H1 (cell line): Measurements from ENCODE around the gene FKTN. TPM values are rescaled to one million over a fixed set of nuclear protein-coding genes. Genes with fewer than 3 reads are reported as not detected.

Experiments
- CTCF ChIA-PET: fragments of 300-600 bp; sonication (Branson Sonifier 250); formaldehyde crosslinking; loops from one replicate; lab custom pipeline; 2021; ENCODE audit not compliant: partially characterized antibody; lab: Charles Lee
- POLR2A ChIA-PET: fragments of 300-600 bp; sonication (Branson Sonifier 250); formaldehyde crosslinking; loops from one replicate; lab custom pipeline; 2021; ENCODE audit warnings: inconsistent platforms; ENCODE audit not compliant: partially characterized antibody; lab: Charles Lee
- DNase-seq, 2 experiments: peaks; one replicate each; pipeline versions ENCODE4 v3.0.0 to v3.0.0-alpha.2; 2010 to 2022; ENCODE audit warnings: low spot score in 2 of 2, low read depth in 1 of 2, mixed read lengths in 1 of 2
- FAIRE-seq: peaks from 2 replicates; lab custom pipeline; 2011; peaks lifted over from hg19 to GRCh38; lab: Jason Lieb, UNC
- H2AFZ ChIP-seq: 2 replicates; pipeline ENCODE4 v1.8.1; 2012; ENCODE audit warnings: low read length, inconsistent platforms
- H2AK5ac ChIP-seq: 2 replicates; pipeline ENCODE4 v1.6.1; 2013; ENCODE audit warnings: low read depth, low read length
- H2BK120ac ChIP-seq: replicated peaks from 2 replicates; pipeline ENCODE3; 2013; ENCODE audit warnings: low read depth, low read length, inconsistent platforms
- H2BK12ac ChIP-seq: 2 replicates; pipeline ENCODE4 v1.6.1; 2013; ENCODE audit warnings: low read depth, low read length
- H2BK15ac ChIP-seq: 2 replicates; pipeline ENCODE4 v1.6.1; 2013; ENCODE audit warnings: low read length
- H2BK20ac ChIP-seq: 2 replicates; pipeline ENCODE4 v1.6.1; 2013; ENCODE audit warnings: low read length
- H2BK5ac ChIP-seq: 2 replicates; pipeline ENCODE4 v1.6.1; 2013; ENCODE audit warnings: low read depth, low read length
- H3K14ac ChIP-seq: 2 replicates; pipeline ENCODE4 v1.6.1; 2013; ENCODE audit warnings: inconsistent platforms; ENCODE audit not compliant: insufficient read length
- H3K18ac ChIP-seq: 2 replicates; pipeline ENCODE4 v1.6.1; 2013; ENCODE audit warnings: low read length; ENCODE audit errors: extremely low read depth
- H3K23ac ChIP-seq: 2 replicates; pipeline ENCODE4 v1.6.1; 2013; ENCODE audit warnings: inconsistent platforms; ENCODE audit not compliant: insufficient read length
- H3K23me2 ChIP-seq: 2 replicates; pipeline ENCODE4 v1.6.1; 2013; ENCODE audit warnings: low read depth, low read length
- H3K27ac ChIP-seq: 2 replicates; pipeline ENCODE4 v1.6.1; 2011; ENCODE audit warnings: low read depth, low read length, inconsistent platforms
- H3K27me3 ChIP-seq, 4 experiments: replicated peaks in 1 of 4; 1 replicate in 1 of 4; 2 replicates in 3 of 4; pipeline versions ENCODE4 v1.6.1 to v1.8.1; 2011 to 2013; ENCODE audit warnings: low read length in 3 of 4, mild to moderate bottlenecking in 3 of 4, inconsistent platforms in 2 of 4, mixed read lengths in 2 of 4, moderate library complexity in 1 of 4; ENCODE audit not compliant: control insufficient read depth in 3 of 4, insufficient read depth in 3 of 4; ENCODE audit errors: extremely low read depth in 1 of 4
- H3K36me3 ChIP-seq, 4 experiments: 2 replicates each; pipeline versions ENCODE4 v1.6.1 to v1.8.1; 2011 to 2013; ENCODE audit warnings: mild to moderate bottlenecking in 4 of 4, low read length in 3 of 4, moderate library complexity in 2 of 4, control low read depth in 1 of 4, inconsistent platforms in 1 of 4; ENCODE audit not compliant: insufficient read depth in 4 of 4, control insufficient read depth in 2 of 4
- H3K4ac ChIP-seq: replicated peaks from 2 replicates; pipeline ENCODE3; 2013; ENCODE audit warnings: low read length, low read depth, mixed read lengths, inconsistent platforms; ENCODE audit not compliant: insufficient read length
- H3K4me1 ChIP-seq, 4 experiments: replicated peaks in 1 of 4; 1 replicate in 1 of 4; 2 replicates in 3 of 4; pipeline versions ENCODE4 v1.6.1 to v1.8.1; 2011 to 2013; ENCODE audit warnings: low read length in 3 of 4, inconsistent platforms in 2 of 4, mixed read lengths in 1 of 4; ENCODE audit not compliant: insufficient read depth in 4 of 4, control insufficient read depth in 3 of 4
- H3K4me2 ChIP-seq, 2 experiments: 2 replicates each; pipeline versions ENCODE4 v1.6.1 to v1.8.1; 2011 to 2013; ENCODE audit warnings: low read depth in 2 of 2, low read length in 2 of 2, control low read depth in 1 of 2, inconsistent platforms in 1 of 2, mild to moderate bottlenecking in 1 of 2; ENCODE audit not compliant: insufficient read depth in 1 of 2
- H3K4me3 ChIP-seq, 4 experiments: fragments of 200-600, 300-600 bp in 1 of 4; sonication (generic), shearing (Covaris generic), sonication (Bioruptor Twin) in 1 of 4; 2 replicates each; pipeline versions ENCODE4 v1.5.1 to v1.8.1; 2011 to 2016; ENCODE audit warnings: low read length in 4 of 4, low read depth in 3 of 4, control low read depth in 2 of 4, inconsistent platforms in 2 of 4, mild to moderate bottlenecking in 2 of 4, mixed read lengths in 1 of 4, moderate library complexity in 1 of 4; ENCODE audit not compliant: insufficient read depth in 2 of 4; ENCODE audit errors: extremely low read depth in 1 of 4
- H3K56ac ChIP-seq: replicated peaks from 2 replicates; pipeline ENCODE3; 2013; ENCODE audit warnings: low read depth, mild to moderate bottlenecking, mixed read lengths, low read length, inconsistent platforms; ENCODE audit not compliant: insufficient read length
- H3K79me1 ChIP-seq: 2 replicates; pipeline ENCODE4 v1.6.1; 2013; ENCODE audit warnings: low read depth, low read length, control low read depth
- H3K79me2 ChIP-seq, 2 experiments: 2 replicates each; pipeline versions ENCODE4 v1.6.1 to v1.8.1; 2012 to 2013; ENCODE audit warnings: low read length in 2 of 2, mild to moderate bottlenecking in 2 of 2, inconsistent platforms in 1 of 2; ENCODE audit not compliant: insufficient read depth in 2 of 2, control insufficient read depth in 1 of 2
- H3K9ac ChIP-seq, 4 experiments: replicated peaks in 1 of 4; 1 replicate in 1 of 4; 2 replicates in 3 of 4; pipeline versions ENCODE4 v1.6.1 to v1.8.1; 2011 to 2013; ENCODE audit warnings: low read depth in 3 of 4, low read length in 3 of 4, control low read depth in 2 of 4, mild to moderate bottlenecking in 2 of 4, moderate library complexity in 2 of 4, inconsistent platforms in 1 of 4; ENCODE audit errors: extremely low read depth in 1 of 4
- H3K9me3 ChIP-seq, 2 experiments: 2 replicates each; pipeline versions ENCODE4 v1.6.1 to v1.8.1; 2012 to 2013; ENCODE audit warnings: mild to moderate bottlenecking in 2 of 2, moderate library complexity in 2 of 2, control low read depth in 1 of 2, inconsistent platforms in 1 of 2, low read depth in 1 of 2, low read length in 1 of 2, mixed read lengths in 1 of 2; ENCODE audit not compliant: insufficient read depth in 2 of 2
- H4K20me1 ChIP-seq, 2 experiments: replicated peaks in 1 of 2; 2 replicates each; pipeline versions ENCODE3 to v1.8.1; 2011 to 2013; ENCODE audit warnings: inconsistent platforms in 2 of 2, low read length in 2 of 2, mild to moderate bottlenecking in 1 of 2; ENCODE audit not compliant: insufficient read depth in 2 of 2, control insufficient read depth in 1 of 2
- H4K5ac ChIP-seq: 2 replicates; pipeline ENCODE4 v1.6.1; 2013; ENCODE audit warnings: low read length, low read depth, mixed read lengths, inconsistent platforms; ENCODE audit not compliant: insufficient read length
- H4K8ac ChIP-seq: 2 replicates; pipeline ENCODE4 v1.8.0; 2013; ENCODE audit warnings: mild to moderate bottlenecking, moderate library complexity, low read length, inconsistent platforms; ENCODE audit not compliant: insufficient read depth; ENCODE audit errors: extremely low read depth
- H4K91ac ChIP-seq: replicated peaks from 2 replicates; pipeline ENCODE3; 2013; ENCODE audit warnings: low read length, mixed read lengths, inconsistent platforms; ENCODE audit not compliant: insufficient read length
- WGBS, 2 experiments: shearing (Covaris generic) in 1 of 2; methylation state at CpG; one replicate each; pipeline versions ENCODE4 v1.1.6 to v1.1.7; 2013 to 2015; ENCODE audit warnings: low lambda C conversion rate in 2 of 2, mixed read lengths in 2 of 2, inconsistent platforms in 1 of 2, low coverage in 1 of 2, missing lambda C conversion rate in 1 of 2; ENCODE audit not compliant: insufficient replicate concordance in 2 of 2, insufficient coverage in 1 of 2, insufficient read length in 1 of 2; ENCODE audit errors: extremely low coverage in 1 of 2, missing lambda C conversion rate in 1 of 2; 5-methylcytosine and 5-hydroxymethylcytosine counted together
- polyA plus RNA-seq, 7 experiments: library from polyadenylated mRNA; depleted of rRNA in 3 of 7; stranded (reverse) in 5 of 7; unstranded in 2 of 7; fragments of >200 nt in 5 of 7; fragments of 200-250 nt in 2 of 7; gene quantifications; 1 replicate in 5 of 7; 2 replicates in 1 of 7; 4 replicates in 1 of 7; pipeline versions ENCODE4 v1.2.1 to v1.2.3, GENCODE V29; 2011 to 2013; ENCODE audit warnings: missing spikeins in 2 of 7, mixed read lengths in 2 of 7
- total RNA-seq: library from RNA; stranded (reverse); fragmentation: NEBNext Ultra II Directional; extraction: Animal tissue kit (Norgen Biotek cat#: 25700); gene quantifications from 2 replicates; pipeline ENCODE4 v1.2.1, GENCODE V29; 2021
- TF ChIP-seq, protein P1 (sequence below): fragments of 300-600 bp; sonication (generic); IDR thresholded peaks from 2 replicates; pipeline ENCODE4 v1.7.1; 2012; ENCODE audit warnings: low read length, moderate library complexity, mild to moderate bottlenecking, inconsistent platforms; ENCODE audit not compliant: insufficient replicate concordance

The FKTN gene
- total and polyA plus RNA-seq, 2 of the 8 experiments (the other 6 are each of a cell fraction or from before 2014, with no cell fraction given) = 2.7 to 13.4 TPM

DNA sequence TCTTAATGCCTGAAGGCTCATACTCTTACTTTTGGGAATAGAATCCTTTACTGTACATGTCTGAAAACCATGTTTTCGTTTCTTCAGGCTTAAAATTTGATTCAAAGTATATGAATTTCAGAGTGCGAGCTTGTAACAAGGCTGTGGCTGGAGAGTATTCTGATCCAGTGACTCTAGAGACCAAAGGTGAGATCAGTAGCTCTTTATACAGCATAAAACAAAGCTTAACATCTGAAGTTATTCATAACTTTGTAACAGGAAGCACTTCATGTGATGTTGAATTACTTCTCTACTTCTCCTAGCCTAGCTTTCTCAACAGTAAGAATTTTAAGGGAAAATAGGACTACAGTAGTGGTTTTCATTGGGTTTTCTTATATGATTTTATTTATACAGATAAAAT, 49.4 kb upstream of the FKTN start:
- H3K27me3 ChIP-seq = no peaks in the 10 kb centered on the region
- no peak for FAIRE-seq
- ChIA-PET POLR2A (no interaction called here), CTCF (no interaction called here)
- no peaks in the 10 kb centered on the region; a peak in 2 of 8 replicates for H3K36me3 ChIP-seq
- H2BK12ac ChIP-seq = no peak overlapping the region
- no peak overlapping the region for H3K27ac ChIP-seq
- no peak overlapping the region for H3K14ac ChIP-seq
- no peak overlapping the region for H4K8ac ChIP-seq
- H3K79me1 ChIP-seq = no peaks in the 10 kb centered on the region
- H3K23me2 ChIP-seq = no peaks in the 10 kb centered on the region
- H3K9ac ChIP-seq = no peak overlapping the region
- no peaks in the 10 kb centered on the region for H4K20me1 ChIP-seq
- H2AFZ ChIP-seq = no peak overlapping the region
- H3K4me2 ChIP-seq = no peak overlapping the region
- no peak overlapping the region for H2AK5ac ChIP-seq
- H3K18ac ChIP-seq = no peak overlapping the region
- no peaks in the 10 kb centered on the region for H3K79me2 ChIP-seq
- H3K23ac ChIP-seq = no peak overlapping the region
- H3K4me1 ChIP-seq = no peaks in the 10 kb centered on the region
- no peak overlapping the region for H2BK15ac ChIP-seq
- H2BK120ac ChIP-seq = no peak overlapping the region
- no peak overlapping the region for H3K4me3 ChIP-seq
- H3K56ac ChIP-seq = no peak overlapping the region
- no peak for DNase-seq
- 88% methylated on average over 2 of the region's 2 CpGs; no CpG with 5 or more reads in 1 of the 2 experiments for WGBS, 2 experiments
- H4K5ac ChIP-seq = no peak overlapping the region
- H3K9me3 ChIP-seq = no peaks in the 10 kb centered on the region
- no peak overlapping the region for H2BK20ac ChIP-seq
- H3K4ac ChIP-seq = no peak overlapping the region
- H2BK5ac ChIP-seq = no peak overlapping the region
- H4K91ac ChIP-seq = no peak overlapping the region
- TF ChIP-seq, protein P1, sequence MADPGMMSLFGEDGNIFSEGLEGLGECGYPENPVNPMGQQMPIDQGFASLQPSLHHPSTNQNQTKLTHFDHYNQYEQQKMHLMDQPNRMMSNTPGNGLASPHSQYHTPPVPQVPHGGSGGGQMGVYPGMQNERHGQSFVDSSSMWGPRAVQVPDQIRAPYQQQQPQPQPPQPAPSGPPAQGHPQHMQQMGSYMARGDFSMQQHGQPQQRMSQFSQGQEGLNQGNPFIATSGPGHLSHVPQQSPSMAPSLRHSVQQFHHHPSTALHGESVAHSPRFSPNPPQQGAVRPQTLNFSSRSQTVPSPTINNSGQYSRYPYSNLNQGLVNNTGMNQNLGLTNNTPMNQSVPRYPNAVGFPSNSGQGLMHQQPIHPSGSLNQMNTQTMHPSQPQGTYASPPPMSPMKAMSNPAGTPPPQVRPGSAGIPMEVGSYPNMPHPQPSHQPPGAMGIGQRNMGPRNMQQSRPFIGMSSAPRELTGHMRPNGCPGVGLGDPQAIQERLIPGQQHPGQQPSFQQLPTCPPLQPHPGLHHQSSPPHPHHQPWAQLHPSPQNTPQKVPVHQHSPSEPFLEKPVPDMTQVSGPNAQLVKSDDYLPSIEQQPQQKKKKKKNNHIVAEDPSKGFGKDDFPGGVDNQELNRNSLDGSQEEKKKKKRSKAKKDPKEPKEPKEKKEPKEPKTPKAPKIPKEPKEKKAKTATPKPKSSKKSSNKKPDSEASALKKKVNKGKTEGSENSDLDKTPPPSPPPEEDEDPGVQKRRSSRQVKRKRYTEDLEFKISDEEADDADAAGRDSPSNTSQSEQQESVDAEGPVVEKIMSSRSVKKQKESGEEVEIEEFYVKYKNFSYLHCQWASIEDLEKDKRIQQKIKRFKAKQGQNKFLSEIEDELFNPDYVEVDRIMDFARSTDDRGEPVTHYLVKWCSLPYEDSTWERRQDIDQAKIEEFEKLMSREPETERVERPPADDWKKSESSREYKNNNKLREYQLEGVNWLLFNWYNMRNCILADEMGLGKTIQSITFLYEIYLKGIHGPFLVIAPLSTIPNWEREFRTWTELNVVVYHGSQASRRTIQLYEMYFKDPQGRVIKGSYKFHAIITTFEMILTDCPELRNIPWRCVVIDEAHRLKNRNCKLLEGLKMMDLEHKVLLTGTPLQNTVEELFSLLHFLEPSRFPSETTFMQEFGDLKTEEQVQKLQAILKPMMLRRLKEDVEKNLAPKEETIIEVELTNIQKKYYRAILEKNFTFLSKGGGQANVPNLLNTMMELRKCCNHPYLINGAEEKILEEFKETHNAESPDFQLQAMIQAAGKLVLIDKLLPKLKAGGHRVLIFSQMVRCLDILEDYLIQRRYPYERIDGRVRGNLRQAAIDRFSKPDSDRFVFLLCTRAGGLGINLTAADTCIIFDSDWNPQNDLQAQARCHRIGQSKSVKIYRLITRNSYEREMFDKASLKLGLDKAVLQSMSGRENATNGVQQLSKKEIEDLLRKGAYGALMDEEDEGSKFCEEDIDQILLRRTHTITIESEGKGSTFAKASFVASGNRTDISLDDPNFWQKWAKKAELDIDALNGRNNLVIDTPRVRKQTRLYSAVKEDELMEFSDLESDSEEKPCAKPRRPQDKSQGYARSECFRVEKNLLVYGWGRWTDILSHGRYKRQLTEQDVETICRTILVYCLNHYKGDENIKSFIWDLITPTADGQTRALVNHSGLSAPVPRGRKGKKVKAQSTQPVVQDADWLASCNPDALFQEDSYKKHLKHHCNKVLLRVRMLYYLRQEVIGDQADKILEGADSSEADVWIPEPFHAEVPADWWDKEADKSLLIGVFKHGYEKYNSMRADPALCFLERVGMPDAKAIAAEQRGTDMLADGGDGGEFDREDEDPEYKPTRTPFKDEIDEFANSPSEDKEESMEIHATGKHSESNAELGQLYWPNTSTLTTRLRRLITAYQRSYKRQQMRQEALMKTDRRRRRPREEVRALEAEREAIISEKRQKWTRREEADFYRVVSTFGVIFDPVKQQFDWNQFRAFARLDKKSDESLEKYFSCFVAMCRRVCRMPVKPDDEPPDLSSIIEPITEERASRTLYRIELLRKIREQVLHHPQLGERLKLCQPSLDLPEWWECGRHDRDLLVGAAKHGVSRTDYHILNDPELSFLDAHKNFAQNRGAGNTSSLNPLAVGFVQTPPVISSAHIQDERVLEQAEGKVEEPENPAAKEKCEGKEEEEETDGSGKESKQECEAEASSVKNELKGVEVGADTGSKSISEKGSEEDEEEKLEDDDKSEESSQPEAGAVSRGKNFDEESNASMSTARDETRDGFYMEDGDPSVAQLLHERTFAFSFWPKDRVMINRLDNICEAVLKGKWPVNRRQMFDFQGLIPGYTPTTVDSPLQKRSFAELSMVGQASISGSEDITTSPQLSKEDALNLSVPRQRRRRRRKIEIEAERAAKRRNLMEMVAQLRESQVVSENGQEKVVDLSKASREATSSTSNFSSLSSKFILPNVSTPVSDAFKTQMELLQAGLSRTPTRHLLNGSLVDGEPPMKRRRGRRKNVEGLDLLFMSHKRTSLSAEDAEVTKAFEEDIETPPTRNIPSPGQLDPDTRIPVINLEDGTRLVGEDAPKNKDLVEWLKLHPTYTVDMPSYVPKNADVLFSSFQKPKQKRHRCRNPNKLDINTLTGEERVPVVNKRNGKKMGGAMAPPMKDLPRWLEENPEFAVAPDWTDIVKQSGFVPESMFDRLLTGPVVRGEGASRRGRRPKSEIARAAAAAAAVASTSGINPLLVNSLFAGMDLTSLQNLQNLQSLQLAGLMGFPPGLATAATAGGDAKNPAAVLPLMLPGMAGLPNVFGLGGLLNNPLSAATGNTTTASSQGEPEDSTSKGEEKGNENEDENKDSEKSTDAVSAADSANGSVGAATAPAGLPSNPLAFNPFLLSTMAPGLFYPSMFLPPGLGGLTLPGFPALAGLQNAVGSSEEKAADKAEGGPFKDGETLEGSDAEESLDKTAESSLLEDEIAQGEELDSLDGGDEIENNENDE = no peak
